NCI-H1105 treated with DMSO at 0.1 percent for 48 hours (cell line): ENCODE results near the gene TOP1.
"Not testable (repeated sequence)": the region's sequence is repeated elsewhere in the genome, so short reads cannot be mapped to it uniquely, and the experiment has no call there.

ENCODE experiments used
- DNase-seq: peaks from one replicate; lab custom pipeline; 2025; lab: John Stamatoyannopoulos, UW

TOP1 gene

DNA sequence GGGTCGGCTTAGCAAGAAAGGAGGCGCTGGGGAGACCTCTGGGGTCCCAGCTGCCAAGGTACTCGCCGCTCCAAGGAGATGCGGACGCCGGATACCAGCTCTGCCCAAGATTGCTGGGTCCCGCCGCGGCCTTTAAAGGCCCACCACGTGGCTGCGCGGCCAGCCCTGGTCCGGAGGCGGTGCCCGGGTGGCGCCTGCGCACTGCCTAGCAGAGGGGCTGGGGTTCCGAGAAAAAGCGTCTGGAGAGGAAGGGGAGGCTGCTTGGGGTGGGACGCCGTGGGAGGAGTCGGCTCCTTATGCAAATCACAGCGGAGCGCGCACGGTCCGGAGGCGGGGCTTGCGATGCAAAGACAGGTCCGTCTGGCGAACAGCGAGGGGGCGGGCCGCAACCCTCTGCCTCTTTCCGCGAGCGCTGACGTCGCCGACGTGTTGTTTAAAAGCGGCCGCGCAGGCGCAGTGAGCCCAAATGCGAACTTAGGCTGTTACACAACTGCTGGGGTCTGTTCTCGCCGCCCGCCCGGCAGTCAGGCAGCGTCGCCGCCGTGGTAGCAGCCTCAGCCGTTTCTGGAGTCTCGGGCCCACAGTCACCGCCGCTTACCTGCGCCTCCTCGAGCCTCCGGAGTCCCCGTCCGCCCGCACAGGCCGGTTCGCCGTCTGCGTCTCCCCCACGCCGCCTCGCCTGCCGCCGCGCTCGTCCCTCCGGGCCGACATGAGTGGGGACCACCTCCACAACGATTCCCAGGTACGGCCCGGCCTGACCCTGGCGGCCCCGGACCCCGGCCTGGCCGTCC, at the start of gene TOP1:
Gene TOP1, plus strand, starts transcription at position 464 of the 791 bp plus-strand sequence. Its CDS starts 246 bp downstream, at position 710.
- peak; percentile 99 for DNase-seq

DNA sequence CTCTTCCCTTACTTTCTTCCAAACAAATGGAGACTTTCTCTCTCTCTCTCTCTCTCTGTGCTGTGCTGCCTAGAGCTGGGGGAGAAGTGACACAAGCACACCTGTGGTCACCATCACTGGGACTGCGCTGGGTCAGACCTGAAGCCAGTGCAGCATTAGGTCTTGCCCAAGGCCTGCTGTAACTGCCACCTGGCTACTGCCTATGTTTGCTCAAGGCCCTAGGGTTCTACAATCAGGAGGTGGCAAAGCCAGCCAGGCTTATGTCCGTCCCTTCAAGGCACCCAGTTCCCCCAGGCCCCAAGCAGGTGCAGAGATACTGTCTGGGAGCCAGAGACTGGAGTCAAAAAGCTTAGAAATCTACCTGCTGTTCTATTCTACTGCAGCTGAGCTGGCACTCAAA, 49.4 kb upstream of the TOP1 start:
- no peak for DNase-seq

DNA sequence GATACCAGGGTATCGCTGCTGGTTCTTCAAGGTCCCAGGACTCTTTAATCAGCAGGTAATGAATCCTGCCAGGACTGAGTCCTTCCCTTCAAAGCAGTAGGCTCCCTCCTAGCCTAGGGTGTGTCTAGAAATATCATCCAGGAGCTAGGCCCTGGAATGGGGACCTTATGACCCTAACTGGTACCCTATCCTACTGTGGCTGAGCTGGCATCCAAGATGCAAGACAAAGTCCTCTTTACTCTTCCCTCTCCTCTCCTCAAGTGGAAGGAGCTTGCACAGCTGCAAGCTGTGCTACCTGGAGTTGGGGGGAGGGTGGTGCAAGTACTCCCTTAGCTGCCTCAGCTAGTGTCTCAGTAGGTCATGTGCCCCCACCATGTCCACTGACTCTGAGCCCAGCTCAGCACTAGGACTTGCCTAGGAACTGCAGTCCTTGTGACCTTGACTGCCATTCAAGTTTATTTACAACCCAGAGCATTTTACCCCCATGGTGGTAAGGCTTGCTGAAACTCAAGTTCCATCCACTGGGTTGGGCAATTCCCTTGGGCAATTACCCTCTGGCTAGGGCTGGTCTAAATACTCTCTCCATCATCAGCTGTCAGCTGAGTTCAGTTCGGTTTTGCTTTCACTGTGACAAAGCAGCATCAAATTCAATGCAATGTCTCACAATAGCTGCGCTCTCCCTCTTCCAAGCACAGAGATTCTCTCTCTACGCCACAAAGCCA, 48.4 kb upstream of the TOP1 start:
- DNase-seq: no peak

DNA sequence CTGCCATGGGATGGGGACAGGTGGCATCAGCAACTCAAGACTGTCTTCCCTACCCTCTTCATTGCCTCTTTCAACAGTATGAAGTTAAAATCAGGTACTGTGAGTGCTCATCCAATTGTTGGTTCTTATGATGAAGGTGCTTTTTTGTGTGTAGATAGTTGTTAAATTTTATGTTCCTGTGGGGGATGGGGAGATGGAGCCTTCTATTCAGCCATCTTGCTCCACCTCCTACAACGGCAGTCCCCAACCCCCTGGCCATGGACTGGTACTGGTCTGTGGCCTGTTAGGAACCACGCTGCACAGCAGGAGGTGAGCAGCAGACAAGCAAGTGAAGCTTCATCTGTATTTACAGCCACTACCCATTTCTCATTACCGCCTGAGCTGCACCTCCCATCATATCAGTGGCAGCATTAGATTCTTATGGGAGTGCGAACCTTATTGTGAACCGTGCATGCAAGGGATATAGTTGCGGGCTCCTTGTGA, 47.8 kb upstream of the TOP1 start:
- DNase-seq: no peak

DNA sequence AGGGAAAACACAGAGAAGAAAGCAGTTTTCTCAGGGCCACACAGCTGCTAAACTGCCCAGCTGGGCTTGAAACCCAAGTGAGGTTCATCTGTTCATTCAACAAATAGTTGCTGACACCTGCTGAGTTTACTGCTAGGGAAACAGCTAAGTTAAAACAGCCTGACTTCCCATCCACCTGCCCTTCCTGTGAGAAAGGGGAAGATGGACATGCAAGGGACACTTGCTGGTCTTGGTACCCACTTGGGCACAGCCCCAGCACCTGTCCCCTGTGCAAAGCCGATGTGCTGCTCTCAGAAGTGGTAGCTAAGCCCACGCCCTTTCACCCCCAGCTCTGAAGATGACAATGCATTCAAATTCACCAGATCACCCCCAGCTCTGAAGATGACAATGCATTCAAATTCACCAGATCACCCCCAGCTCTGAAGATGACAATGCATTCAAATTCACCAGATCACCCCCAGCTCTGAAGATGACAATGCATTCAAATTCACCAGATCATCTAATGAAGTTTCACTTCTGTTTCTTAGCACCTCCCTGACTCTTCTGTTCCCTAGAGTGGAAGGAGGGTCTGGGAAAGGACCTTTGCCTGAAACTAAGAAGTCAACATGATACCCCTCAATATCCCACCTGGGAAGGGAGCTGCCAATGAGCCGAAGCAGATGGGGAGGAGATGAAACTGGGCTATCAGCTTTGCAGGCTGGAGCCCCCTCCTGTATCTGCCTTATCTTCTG, 46.0 kb upstream of the TOP1 start:
- DNase-seq: no peak

DNA sequence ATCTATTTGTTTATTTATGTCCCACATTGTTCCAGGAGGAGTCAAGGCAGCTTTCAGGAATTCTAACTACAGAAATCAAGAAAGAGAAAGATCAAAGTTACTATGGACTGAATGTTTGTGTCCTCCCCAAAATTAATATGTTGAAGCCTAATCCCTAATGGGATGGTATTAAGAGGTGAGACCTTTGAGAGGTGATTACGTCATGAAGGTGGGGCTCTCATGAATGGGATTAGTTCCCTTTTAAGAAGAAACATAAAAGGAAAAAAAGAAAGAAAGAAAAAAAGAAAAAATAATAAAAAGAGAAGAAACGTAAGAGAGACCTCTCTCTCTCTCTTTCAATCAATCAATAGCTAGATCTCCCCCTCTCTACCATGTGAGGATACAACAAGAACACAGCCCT, 44.7 kb upstream of the TOP1 start:
- DNase-seq: no peak

DNA sequence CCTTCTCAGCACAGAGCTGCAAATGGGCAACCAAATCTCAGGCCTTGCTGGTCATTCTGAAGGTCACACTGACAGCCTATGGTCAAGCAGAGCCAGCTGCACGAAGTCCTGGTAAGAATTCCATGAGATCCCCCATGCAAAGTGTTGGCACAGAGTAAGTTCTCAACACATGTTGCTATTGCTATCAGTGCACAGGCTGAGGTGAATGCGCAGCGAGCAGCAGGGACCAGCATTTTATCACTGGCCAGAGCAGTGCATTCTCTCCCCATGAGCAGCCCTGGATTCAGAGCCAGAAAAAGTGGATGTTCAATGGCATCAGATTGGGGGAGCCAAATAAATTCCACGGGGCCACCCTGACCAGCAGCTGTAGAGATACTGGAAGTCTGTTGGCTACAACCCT, 44.1 kb upstream of the TOP1 start:
- no peak for DNase-seq

DNA sequence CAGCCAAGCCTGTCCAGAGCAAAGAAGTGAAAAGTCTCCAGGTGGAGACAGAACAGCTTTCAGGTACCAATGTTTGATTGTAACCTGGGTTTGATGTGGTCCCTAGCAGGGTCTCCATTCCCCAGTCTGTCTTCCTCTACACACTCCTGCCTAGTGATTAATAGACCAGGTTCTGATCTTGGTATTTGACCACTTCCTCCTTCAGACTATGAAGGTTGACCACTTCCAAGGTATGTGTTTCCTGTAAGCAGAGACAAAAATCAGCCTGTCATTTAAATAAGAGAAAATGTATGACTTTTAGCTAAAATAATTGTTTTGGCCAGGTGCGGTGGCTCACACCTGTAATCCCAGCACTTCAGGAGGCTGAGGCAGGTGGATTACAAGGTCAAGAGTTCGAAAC, 41.8 kb upstream of the TOP1 start:
- DNase-seq: no peak

DNA sequence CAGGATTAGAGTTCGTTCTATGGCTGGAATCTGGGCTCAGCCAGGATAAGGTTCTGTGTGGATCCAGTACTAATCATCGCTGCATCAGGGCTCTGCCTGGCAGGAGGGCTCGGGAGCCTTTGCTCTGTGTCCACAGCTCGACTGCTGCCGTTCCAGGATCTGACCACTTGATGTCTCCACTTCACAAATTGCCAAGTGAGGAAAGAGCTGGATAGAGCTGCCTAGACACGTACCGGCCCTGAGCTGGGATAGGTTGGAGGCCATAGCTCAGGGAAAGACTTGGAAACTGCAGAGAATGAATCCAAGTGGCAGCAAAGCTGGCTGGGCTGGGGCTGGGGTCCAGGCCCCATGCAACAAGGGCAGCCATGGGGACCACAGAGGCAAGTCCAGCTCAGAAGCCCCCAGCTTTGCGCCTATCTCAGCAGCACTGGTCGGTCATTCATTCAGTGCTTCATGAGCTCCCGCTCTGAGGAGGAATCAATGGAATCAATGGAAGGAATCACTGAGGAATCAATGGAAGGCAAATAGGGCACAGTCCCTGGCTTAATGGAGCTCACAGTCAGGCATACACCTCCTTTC, 38.0 kb upstream of the TOP1 start:
- DNase-seq: peak; percentile 82

DNA sequence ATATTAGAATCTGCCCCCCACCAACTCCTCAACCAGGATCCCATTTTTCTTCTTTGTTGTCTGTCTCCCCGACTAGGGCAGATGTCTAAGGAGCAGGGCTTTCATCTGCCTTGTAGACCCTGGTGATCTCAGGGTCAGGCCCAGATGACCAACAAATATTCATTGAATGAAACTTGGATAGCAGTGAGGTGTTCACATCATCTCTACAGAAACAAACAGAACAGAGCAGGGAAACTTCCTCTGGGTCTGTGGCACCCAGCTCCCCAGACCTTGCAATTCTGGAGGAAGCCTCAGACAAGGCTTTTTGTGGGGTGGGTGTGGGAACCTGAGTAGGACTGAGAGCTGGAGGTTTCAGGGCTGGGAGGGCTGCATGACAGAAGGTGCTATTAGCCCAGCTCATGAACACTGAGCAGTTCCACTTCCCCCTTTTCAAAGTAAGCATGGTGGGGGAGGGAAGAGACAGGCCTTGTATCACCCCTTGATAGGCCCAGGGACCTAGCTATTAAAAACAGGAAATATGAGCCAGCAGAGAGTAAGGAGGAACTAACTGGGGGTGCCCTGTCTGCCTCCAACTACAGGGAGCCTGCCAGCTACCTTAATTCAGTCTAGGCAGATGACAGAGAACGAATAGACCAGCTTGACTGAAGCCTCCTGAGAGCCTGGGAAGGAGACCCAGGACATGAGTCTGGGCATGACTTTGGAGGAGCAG, 37.3 kb upstream of the TOP1 start:
- DNase-seq: no peak

DNA sequence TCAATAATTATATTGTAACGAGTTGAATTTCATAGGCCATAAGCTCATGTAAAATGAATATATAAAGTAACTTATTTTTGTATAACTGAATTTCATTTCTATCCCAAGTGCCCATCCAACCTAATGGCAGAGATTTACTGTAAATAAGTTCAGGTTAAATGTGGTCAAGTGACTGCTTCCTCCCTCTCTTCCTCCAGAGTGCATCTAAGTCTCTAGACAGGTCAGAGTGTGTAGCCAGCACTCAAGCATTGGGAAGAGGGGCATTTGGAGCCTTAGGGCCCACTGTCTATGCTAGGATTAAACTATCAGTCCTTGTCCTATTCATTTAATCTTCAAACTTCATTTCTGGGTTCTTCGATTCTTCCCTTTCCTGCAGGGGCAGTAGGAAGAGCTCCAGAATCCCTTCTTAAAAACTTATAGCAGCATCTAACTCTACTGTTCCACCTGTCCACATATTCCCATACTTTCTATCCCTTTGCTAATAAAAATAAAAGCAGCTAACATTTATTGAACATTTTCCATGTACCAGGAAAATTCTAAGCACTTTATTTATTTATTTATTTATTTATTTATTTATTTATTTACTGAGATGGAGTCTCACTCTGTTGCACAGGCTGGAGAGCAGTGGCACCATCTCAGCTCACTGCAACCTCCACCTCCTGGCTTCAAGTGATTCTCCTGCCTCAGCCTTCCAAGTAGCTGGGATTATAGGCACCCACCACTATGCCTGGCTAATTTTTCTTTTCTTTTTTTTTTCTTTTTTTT, 36.1 kb upstream of the TOP1 start:
- DNase-seq: no peak

DNA sequence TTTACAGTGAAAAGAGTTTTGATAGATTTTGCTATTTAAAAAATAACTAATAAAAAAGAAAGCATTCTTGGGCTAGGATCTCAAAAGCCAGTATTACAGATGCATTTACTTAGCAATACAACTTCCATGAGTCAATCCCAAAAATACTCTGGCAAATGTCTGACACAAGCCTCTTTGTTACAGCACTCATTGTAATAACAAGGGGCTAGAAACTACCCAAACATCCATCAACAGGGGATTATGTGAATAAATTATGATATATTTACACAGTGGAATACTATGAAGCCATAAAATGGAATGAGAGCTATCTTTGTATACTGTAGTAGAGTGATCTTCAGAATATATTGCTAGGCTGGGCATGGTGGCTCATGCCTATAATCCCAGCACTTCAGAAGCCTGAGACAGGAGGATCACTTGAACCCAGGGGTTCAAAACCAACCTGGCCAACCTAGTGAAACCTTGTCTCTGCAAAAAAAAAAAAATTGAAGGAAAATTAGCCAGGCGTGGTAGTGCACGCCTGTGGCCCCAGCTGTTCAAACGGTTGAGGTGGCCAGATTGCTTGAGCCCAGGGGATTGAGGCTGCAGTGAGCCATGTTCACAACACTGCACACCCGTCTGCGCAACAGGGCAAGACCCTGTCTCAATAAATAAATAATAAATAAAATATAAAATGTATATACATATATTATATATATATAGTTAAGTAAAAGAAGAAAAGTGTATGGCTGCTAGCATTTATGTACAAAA, 34.7 kb upstream of the TOP1 start:
- DNase-seq: no peak

DNA sequence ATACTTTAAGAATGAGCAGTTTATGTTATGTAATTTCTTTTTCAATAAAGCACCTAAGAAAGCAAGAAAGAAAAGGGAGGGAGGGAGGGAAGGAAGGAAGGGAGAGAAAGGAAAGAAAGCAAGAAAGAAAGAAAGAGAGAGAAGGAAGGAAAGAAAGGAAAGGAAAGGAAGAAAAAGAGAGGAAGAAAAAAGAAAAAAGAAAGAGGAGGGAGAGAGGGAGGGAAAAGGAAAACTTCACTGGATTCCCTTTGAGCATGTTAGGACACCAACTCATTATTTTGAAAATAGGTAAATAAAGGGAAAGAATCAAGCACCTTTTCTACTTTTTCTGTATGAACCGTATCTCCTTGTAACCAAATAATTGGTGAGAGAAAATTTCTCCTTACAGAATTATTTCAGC, 32.3 kb upstream of the TOP1 start:
- DNase-seq: no peak

DNA sequence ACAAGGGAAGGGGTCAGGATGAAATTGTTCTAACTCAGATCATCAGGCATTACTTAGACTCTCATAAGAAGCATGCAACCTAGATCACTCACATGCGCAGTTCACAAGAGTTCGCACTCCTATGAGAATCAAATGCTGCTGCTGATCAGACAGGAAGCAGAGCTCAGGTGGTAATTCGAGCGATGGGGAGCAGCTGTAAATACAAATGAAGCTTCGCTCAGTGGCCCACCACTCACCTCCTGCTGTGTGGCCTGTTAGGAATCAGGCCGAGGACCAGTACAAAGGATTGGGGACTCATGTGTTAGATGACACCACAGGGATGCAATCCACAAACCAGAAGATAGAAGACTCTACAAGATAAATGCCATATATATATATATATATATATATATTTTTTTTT, 31.5 kb upstream of the TOP1 start:
- DNase-seq: no peak

DNA sequence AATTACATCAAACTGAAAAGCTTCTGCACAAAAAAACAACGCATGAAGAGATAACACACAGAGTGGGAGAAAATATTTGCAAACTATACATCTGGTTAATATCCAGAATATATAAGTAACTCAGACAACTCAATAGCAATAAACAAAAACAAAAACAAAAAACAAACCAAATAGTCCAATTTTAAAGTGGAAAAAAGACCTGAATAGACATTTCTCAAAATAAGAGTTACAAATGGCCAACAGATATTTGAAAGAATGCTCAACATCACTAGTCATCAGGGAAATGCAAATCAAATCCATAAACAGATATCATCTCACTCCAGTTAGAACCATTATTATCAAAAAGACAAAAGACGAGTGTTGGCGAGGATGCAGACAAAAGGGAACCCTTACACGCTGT, 28.8 kb upstream of the TOP1 start:
- DNase-seq: no peak

DNA sequence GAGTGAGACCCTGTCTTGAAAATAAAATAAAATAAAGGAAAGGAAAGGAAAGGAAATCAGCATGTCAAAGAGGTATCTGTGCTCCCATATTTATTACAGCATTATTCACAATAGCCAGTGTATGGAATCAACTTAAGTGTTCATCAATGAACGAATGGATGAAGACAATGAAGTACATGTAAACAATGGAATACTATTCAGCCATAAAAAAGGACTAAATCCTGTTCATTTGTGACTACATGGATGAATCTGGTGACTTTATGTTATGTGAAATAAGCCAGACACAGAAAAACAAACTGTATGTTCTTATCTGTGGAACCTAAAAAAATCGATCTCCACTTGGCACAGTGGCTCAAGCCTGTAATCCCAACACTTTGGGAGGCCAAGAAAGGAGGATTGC, 28.0 kb upstream of the TOP1 start:
- no peak for DNase-seq

DNA sequence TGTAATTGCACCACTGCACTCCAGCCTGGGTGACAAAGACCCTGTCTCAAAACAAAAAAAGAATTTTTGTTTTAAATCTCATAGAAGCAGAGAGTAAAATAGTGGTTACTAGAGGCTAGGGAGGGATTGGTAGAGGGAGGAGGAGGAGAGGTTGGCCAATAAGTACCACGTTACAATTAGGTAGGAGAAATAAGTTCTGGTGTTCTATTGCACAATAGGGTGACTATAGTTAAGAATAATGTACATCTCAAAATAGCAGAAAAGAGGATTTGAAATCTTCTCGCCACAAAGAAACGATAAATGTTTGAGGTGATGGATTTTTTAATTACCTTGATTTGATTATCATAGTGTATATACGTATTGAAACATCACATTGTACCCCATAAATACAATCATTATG, 27.1 kb upstream of the TOP1 start:
- no peak for DNase-seq

DNA sequence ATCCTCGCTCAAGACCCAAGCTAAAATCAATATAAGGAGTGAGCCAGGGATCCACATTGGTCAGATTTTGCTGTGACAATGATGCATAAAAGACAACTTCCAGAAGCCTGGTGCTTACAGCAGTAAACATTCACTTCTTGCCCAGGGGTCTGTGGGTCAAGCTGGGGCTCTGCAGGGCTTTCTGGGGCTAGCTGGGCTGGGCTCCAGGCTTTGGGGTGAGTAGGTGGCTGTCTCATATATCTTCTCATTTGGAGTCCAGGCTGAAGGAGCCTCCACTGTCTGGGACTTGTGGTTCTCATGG, 25.8 kb upstream of the TOP1 start:
- no peak for DNase-seq

DNA sequence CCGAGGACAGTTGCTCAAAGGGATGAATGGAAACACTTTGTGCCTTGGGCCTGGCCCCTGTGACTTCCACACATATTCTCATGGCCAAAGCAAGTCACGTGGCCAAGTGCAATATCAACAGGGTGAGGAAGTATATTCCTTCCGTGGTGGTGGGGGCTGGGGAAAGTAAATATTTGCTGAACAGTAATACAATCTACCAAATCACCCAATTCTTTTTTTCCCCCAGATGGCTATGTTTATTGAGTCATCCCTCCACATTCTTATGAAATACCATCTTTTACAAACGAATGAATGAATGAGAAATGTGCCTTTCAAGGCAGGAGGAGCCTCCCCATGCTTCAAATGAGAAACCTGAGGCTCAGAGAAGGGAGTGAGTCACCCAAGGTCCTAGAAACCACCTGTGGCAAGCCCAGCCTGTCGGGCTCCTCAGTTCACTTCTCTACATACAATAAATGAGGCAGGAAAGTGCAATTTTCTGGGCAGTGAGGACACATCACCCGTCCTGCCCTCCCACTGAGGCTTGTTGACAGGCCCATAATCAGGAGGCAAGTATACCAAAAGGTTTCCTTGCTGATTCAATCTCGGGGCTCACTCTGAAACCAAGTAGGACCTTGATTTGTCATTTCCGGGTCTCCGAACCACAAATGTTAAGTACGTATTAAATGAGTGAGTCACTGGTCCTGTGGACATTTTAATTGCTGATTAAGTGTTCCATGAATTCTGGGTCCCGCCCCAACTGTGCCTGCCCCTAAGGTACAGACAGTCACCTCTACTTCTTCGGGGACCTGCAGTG, 25.3 kb upstream of the TOP1 start:
- no peak for DNase-seq

DNA sequence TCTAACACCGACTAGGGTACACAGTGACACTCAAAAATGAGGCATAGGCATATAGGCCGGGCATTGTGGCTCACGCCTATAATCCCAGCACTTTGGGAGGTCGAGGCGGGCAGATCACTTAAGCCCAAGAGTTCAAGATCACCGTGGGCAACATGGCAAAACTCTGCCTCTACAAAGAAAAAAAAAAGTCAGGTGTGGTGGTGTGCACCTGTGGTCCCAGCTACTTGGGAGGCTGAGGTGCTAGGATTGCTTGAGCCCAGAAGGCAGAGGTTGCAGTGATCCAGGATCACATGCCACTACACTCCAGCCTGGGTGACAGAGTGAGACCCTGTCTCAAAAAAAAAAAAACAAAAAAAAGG, 24.7 kb upstream of the TOP1 start:
- DNase-seq: not testable (repeated sequence)
